Muscle of back (tissue), 11 donors: ENCODE results near the gene LPCAT2. TPM values are rescaled to one million over a fixed set of nuclear protein-coding genes. Genes with fewer than 3 reads are reported as not detected.

Experiments
- DNase-seq, 3 donors: peaks; one replicate each; pipeline versions ENCODE4 v3.0.0 to v3.0.0-alpha.2; 2013
- polyA plus RNA-seq, 10 donors: library from polyadenylated mRNA; unstranded; fragments of 120-200 nt; gene quantifications; one replicate each; pipeline ENCODE4 v1.2.1, GENCODE V29; 2013; ENCODE audit not compliant: insufficient read length in 10 of 10

Gene LPCAT2
- polyA plus RNA-seq, 10 donors = 12.3 to 26.8 (median 18.4) TPM

DNA sequence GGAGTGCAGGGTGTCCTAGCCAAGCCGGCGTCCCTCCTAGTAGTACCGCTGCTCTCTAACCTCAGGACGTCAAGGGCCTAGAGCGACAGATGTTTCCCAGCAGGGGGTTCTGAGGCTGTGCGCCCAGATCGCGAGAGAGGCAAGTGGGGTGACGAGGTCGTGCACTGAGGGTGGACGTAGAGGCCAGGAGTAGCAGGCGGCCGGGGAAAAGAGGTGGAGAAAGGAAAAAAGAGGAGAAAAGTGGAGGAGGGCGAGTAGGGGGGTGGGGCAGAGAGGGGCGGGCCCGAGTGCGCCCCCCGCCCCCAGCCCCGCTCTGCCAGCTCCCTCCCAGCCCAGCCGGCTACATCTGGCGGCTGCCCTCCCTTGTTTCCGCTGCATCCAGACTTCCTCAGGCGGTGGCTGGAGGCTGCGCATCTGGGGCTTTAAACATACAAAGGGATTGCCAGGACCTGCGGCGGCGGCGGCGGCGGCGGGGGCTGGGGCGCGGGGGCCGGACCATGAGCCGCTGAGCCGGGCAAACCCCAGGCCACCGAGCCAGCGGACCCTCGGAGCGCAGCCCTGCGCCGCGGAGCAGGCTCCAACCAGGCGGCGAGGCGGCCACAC is 29.9 kb upstream of the LPCAT2 start, which contains the start of gene MMP2:
TSS of gene MMP2 (plus strand) at position 372 of the 603 bp plus-strand sequence. CDS start 282 bp downstream, outside the sequence.
- DNase-seq = peak; percentile 83 to 95 (median 90)

DNA sequence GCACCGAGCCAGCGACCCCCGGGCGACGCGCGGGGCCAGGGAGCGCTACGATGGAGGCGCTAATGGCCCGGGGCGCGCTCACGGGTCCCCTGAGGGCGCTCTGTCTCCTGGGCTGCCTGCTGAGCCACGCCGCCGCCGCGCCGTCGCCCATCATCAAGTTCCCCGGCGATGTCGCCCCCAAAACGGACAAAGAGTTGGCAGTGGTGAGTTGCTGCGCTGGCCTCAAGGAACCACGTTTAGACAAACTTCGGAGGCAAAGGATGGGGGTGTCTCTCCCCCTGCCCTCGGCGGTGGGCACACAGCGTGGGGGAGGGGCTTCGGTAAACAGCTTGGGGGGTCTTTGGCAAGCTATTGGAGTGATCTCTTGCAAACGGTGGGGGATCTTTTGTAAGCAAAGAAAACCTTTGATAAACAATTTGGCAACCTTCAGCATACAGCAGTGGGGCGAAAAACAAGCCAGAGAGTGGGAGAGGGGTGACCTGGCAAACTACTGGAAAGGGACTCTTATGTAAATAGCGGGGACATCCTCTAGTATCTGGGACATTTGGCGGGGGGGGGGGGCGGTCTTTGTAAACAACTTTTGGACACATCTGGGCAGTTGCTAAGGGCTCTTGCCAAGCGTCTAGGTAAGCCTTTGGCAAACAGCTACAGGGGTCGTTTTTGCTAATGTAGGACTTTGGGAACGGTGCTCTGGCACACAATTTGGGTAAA is 29.3 kb upstream of the LPCAT2 start:
- DNase-seq = peak in 1 of 3 donors; percentile 81

DNA sequence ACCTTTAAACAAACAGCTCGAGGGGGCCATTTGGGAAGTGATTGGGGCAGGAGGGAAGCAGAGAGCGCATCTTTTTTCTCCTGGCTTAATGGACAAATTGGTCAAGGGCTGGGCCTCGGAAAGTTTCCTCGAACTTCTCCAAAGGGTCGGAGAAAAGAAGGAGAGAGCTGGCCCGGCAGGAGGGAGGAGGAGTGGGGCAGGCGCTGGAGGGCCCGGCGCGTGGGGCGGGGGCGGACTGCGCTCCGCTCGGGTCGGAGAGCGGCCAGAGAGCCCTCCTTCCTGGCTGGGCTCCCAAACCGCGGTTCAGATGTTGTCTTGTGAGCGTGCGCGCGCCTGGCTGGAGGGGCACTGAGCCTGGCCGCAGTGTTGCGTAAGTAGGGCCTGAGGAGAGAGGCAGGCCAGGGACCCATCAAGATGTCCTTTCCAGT is 28.6 kb upstream of the LPCAT2 start:
- DNase-seq = peak; percentile 83 to 95 (median 91)

DNA sequence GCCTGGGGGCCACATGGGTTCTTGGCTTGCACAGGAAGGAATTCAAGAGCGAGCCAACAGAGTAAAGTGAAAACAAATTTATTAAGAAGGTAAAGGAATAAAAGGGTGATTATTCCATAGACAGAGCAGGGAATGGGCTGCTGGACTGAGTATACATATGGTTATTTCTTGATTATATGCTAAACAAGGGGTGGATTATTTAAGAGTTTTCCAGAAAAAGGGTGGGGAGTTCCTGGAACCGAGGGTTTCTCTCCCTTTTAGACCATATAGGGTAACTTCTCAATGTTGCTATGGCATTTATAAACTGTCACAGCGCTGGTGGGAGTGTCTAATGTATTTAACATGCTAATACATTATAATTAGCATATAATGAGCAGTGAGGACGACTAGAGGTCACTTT is 27.8 kb upstream of the LPCAT2 start:
- no peak for DNase-seq

DNA sequence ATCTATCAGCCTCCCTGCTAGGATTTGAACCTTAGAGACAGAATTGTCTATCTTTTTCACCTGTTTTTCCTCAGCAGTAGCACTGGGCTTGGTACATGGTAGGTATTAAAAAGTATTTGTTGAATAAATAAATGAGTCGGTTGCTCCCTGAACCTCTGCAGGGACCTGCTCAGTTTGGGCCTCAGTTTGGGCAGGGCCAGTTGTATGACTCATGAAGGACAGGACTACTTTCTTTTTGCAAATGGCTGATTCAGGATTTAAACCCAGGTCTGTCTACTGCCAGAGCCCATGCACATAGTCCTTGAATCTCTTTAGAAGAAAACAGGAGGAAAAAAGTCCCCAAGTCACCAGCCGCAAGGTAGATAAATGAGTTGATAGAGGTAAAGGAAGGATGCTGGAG is 26.8 kb upstream of the LPCAT2 start:
- no peak for DNase-seq

DNA sequence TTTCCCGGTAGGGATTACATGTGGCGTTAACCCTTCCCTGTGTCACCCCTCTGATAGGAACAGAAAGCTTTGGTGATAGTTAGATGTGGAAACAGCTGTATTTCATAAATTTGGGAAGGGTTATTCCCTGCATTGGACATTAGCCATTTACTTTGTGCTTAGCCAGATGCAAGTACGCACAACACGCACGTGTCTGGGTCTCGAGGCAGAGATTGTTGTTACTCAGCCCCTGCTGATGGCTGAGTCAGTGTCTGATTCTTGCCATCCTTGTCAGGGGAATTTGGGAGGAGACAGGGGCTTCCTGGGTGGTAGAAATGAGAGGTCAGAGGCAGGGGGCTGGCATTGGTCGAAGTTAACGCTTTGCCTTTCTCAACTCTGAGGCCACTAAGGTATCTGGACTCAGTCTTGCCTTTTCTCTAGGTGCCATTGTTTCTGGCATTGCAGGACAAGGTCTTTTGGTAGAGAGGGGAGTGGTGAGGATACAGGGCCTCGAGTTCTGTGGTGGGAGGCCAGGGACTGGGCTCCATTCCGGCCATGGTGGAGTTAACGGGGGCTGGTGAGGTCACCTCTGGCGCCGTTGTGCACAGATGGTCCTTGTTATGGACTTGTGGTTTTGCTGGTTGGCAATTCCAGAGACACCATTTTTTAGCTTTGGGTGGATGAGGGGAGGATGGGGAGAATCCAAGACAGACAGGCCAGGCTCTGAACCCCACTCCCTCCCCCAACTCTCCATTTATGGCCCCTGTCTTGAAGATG is 21.6 kb upstream of the LPCAT2 start:
- peak; percentile 54 to 88 (median 69) for DNase-seq

DNA sequence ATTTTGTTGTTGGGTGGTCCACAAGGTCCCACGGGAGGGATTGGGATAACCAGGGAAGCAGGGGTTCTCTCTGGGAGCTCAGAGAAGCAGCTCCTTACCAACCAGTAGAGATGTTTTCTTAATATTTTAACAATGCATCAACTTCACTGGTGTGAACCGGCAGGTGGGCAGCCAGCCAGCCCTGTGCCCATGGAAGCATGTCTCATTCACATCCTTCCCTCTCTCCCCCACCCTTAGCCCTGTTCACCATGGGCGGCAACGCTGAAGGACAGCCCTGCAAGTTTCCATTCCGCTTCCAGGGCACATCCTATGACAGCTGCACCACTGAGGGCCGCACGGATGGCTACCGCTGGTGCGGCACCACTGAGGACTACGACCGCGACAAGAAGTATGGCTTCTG is 20.6 kb upstream of the LPCAT2 start:
- DNase-seq = no peak

DNA sequence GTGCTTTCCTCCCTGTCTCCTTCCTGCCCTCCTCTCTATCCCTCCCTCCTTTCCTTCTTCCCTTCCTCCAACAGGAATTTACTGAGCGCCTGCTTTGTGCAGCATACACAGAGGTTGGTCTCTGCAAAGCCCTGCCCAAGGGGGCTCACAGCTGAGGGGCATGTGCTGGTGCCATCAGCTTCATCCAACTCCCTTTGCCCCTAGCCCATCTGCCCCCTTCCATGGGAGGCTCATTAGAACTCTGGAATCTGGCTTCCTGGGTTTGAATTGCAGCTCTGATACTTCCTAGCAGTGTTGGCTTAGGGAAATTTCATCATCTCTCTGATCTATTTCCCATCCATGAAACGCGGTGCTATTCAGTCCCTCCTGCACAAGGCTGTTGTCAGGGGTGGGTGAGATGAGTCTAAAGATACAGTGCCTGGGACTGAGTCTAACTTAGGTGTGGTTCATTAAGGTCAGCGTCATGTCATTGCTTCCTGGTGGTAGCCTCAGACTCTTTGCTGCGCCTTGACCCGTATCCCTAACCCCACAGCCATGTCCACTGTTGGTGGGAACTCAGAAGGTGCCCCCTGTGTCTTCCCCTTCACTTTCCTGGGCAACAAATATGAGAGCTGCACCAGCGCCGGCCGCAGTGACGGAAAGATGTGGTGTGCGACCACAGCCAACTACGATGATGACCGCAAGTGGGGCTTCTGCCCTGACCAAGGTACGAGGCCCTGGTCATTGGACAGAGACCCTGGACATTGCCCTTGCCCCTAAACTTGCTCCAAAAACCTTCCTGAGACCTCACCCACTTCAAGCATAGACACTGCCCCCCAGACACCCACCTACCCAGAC is 19.5 kb upstream of the LPCAT2 start:
- no peak for DNase-seq

DNA sequence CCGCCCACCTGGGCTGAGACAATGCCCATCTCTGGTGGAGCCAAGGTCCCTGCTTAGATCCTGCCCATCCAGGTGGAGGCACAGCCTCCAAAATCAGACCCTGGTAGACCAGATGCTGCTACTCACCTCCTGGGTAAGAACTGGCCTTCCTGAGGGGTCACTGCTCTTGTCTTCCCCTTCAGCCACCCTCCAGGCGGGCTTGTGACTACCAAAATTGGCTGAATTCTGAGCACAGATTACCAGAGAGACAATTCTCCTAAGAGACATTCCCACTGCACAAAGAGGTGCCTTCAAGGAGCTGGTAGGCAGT is 19.0 kb upstream of the LPCAT2 start:
- no peak for DNase-seq

DNA sequence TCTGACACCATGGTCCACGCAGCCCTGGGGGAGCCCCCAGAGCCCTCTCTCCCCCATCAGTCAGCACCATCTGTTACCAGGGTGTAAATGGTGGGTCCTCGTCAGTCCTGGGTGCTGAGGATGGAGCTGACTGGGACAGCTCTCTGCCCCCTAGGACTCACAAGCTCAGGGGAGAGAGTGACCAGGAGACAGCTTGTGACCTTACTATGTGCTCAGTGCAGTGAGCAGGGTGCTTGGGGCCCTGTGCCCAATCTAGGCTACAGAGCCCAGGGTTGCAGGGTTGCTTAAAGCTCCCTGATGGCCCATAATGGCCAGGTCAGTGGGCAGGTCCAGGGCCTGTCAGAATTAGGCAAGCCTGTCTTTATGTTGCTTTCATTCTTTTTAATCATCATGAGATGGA is 18.6 kb upstream of the LPCAT2 start:
- no peak for DNase-seq

DNA sequence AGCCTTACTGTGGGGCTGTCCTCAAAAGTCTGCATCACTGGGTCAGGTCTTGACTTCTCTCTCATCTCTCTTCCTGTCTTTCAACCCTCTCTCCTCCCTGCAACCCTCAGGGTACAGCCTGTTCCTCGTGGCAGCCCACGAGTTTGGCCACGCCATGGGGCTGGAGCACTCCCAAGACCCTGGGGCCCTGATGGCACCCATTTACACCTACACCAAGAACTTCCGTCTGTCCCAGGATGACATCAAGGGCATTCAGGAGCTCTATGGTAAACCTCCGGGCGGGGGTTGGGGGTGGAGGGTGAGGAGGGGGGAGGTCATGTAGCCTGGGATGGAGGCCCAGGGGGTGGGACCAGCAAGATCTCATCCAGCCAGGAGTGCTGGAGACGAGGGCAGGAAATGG is 17.2 kb upstream of the LPCAT2 start:
- DNase-seq = no peak

DNA sequence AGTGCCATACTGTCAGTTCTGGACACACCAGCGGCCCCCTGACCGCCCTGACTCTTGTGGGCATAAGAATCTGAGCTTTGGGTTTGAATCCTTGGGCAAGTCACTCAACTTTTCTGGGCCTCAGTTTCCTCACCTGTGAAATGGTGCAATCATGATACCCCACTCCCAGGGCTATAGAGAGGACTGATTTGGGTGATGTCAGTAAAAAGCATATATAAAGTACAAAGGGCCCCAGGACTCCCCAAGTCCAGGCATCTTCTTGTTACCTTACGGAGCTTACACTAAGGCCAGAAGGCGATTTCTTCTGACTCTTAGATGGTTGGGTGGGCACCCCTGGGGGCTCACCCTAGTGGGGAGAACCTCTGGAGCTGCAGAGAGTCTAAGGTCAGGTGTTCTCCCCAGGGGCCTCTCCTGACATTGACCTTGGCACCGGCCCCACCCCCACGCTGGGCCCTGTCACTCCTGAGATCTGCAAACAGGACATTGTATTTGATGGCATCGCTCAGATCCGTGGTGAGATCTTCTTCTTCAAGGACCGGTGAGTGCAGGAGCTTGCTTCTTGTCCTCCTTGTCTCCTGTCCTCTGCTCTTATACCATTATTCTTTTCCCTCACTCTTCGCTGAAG is 16.0 kb upstream of the LPCAT2 start:
- DNase-seq = no peak

DNA sequence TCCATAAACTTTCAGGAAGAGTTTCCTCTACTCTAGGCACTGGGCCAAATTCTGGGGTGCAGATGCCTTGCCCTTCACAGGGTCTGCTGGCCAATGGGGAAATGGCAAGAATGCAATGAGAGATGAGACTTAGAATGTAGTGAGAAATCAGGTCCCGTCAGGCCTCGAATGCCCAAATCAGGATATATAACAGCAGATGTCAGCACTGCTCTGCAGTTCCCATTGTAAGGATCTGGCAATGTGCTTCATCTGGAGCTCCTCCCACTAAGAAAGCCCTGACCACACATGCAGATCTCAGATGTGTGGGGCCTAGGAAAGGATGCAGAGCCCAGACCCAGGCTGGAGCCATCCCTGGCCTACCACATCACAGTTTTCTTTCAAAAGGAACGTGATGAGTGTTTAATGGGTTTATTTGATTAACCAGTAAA is 13.9 kb upstream of the LPCAT2 start:
- peak; percentile 89 to 96 (median 96) for DNase-seq

DNA sequence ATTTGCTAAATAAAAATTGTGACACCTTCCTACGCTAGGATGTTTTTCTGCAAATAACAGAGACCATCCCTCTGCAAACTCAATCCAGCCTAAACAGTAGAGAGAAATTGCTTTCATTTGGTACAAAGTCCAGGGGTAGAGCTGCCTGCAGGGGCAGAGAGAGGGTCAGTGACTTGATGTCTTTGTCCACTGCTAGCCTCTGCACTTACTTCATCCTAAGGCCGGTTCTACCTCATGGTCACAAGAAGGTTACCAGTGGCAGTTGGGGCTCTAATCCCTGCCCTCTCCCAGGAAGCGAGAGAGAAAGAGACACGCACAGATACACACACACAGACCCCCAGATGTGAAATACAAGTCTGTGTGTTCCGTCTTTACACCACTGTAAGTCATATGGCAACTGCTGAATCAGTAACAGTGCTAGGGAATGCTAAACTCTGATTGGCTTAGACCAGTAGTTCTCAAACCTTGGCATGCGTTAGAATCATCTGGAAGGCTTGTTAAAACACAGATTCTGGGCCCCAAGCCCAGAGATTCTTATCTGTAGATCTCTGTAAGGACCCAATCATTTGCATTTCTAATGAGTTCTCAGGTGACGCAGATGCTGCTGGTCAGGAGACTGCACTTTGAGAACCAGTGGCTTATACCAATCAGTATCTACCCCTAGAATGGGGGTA is 13.1 kb upstream of the LPCAT2 start:
- peak in 2 of 3 donors; percentile 74 to 81 for DNase-seq

DNA sequence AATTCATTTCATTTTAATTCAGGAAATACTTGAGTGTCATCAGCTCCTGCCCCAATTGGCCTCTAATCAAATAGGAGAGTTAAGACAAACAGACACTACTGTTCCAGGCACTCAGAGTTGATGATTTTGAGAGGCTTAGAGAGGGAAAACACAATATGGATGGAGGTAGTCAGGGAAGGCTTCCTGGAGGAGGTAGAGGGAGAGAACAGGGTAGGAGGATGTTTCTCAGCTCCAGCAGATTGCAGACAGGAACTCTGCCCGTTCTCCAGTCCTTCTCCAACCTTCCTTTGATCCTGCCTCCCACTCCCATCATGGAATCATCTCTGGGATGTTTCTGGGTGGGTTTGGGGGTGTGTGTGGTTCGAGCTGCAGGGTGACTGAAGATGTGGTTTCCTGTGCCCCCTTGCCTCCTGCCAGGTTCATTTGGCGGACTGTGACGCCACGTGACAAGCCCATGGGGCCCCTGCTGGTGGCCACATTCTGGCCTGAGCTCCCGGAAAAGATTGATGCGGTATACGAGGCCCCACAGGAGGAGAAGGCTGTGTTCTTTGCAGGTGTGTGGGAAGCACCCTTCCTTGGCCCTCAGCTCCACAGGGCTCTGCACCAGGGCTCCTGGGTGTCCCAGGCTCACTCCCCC is 12.2 kb upstream of the LPCAT2 start:
- DNase-seq = no peak

DNA sequence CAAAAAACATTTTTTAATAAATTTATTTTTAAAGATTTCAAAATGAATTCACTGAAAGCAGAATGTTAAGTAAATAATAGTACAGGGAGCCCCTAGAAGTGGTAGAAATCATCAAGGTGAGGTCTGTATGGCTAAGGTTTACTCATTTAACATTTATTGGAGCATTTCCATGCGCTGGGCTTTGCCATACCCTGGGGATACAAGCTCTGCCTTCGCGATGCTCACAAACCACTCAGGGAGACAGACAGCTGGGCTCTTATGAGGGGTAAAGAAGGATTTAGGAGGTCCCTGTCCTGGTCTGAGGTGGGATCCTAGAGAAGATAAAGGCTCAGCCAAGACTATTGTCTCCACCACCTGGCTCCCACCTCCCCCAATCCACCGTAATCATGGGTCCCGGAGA is 11.3 kb upstream of the LPCAT2 start:
- no peak for DNase-seq

DNA sequence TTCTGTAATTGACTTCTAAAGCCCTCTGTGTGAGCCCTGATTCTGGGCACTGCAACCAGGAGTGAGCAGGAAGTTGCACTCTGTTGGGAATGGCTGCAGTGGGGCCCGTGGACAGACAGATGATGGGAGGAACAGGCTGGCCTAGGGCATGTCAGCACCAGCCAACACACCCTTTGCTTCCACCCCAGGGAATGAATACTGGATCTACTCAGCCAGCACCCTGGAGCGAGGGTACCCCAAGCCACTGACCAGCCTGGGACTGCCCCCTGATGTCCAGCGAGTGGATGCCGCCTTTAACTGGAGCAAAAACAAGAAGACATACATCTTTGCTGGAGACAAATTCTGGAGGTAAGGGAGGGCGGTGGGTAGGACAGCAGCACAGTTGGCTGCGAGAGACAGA is 10.8 kb upstream of the LPCAT2 start:
- DNase-seq = no peak

DNA sequence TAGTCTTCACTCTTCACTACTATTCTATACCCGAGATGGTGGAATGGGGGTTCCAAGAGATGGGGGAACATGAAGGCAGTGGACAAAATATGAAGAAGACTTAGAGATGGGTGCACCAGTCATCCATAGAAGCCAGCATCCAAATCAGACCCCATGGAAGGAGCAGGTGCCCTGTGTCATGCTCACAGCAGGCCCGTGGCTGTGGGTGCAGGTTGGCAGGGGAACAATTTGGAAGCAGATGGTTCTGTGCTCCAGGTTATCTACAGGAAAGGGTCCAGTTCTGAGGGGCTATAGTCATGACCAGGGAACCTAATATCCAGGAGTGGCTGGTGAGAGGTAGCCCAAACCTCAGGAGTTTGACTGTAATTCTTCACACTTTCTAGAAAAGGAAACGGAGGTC is 9.6 kb upstream of the LPCAT2 start:
- DNase-seq = no peak

DNA sequence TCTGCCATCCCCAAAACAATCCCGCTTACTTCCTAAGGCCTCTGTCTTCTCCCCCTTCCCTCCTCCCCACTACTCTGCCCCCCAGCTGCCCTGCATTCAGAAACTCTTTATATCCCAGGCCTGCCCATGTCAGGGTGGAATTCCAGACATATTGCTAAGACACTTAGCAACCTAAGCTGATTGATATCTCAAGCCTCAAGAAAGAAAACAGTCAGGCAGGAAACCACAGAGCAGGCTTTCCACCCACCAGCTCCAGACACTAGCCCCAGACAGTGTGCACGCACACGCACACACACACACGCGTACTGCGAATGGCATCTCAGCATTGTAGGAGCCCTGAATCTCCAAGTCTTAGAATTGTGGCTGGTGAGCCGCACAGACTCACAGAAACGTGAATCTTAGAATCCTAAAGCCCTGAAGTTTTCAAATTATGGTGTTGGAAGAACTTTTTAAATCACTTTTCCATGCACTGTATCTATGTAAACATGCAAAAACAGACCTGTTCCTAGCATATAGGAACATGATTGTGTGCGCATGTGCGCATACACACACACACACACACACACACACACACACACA is 8.8 kb upstream of the LPCAT2 start:
- DNase-seq = peak in 1 of 3 donors; percentile 97

DNA sequence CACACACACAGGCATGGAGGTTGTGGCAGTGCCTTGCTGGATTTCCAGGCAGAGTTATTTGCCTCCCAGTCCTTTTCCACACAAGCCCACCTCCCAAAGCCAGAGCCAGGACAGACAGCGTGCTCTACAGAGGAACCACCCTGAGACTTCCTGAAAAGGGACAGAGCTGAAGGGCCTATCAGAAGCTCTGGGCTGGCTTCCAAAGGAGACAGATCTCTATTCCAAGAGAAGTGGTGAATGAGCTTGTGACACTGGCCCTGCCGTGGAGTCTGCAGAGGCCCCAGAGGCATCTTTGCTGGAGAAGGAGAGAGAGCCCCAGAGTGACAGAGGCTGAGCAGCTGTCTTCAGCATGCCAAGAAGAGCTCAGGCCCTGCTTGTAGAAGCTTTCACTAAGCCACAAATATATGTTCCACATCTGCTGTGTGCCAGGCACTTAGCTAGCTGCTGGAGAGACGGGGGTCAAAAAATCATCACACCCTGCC is 8.3 kb upstream of the LPCAT2 start:
- peak; percentile 80 to 92 (median 81) for DNase-seq
